ENCODE data around the gene HOXA13.

HOXA13 gene

GRCh38 chr7:27198871-27199801 is 755 bp downstream of the HOXA13 start:
- no peak overlapping the region for H3K9ac ChIP-seq (ENCODE audit: low read length)

GRCh38 chr7:27198138-27198841 is 1.6 kb downstream of the HOXA13 start:
- H2AFZ ChIP-seq (ENCODE audit: low read depth, low read length), result no peak overlapping the region
- H3K27me3 ChIP-seq (ENCODE audit: low read depth, low read length), result no peaks in the 10 kb centered on the region
- H3K27ac ChIP-seq (ENCODE audit: low read length), result no peak overlapping the region
- TF ChIP-seq EZH2phosphoT487 (IDR thresholded peaks at IDR 0.05; ENCODE audit: low read depth), result no peak
- no peak for TF ChIP-seq CTCF (IDR thresholded peaks at IDR 0.05; ENCODE audit: low read depth, low read length)
- H3K9ac ChIP-seq (ENCODE audit: low read length), result no peak overlapping the region
- H3K4me2 ChIP-seq (ENCODE audit: low read length), result no peak overlapping the region
- H3K9me3 ChIP-seq (ENCODE audit: insufficient read depth, low read length), result no peaks in the 10 kb centered on the region
- no peak overlapping the region for H3K4me3 ChIP-seq (ENCODE audit: low read length)
- no peaks in the 10 kb centered on the region for H3K79me2 ChIP-seq (ENCODE audit: low read length)
- H3K36me3 ChIP-seq (replicated peaks; ENCODE audit: low read depth, low read length), result no peaks in the 10 kb centered on the region
- H4K20me1 ChIP-seq (ENCODE audit: insufficient read depth, low read length), result no peaks in the 10 kb centered on the region
- H3K4me1 ChIP-seq (ENCODE audit: low read length), result peaks cover 14% of the 10 kb centered on the region

More at GRCh38 chr7:27198871-27199801, 755 bp downstream of the HOXA13 start:
- Histone ChIP-seq H3K79me2 (ENCODE audit: low read length) (no peaks in the 10 kb centered on the region), H3K4me1 (ENCODE audit: low read length) (peaks cover 14% of the 10 kb centered on the region), H4K20me1 (ENCODE audit: insufficient read depth, low read length) (no peaks in the 10 kb centered on the region), H3K4me2 (ENCODE audit: low read length) (no peak overlapping the region), H3K9me3 (ENCODE audit: insufficient read depth, low read length) (no peaks in the 10 kb centered on the region), H3K27me3 (ENCODE audit: low read depth, low read length) (no peaks in the 10 kb centered on the region), H3K36me3 (replicated peaks; ENCODE audit: low read depth, low read length) (no peaks in the 10 kb centered on the region), H2AFZ (ENCODE audit: low read depth, low read length) (no peak overlapping the region), H3K4me3 (ENCODE audit: low read length) (no peak overlapping the region), H3K27ac (ENCODE audit: low read length) (no peak overlapping the region)
- TF ChIP-seq CTCF (IDR thresholded peaks at IDR 0.05; ENCODE audit: low read depth, low read length) (no peak), EZH2phosphoT487 (IDR thresholded peaks at IDR 0.05; ENCODE audit: low read depth) (no peak)

- Histone ChIP-seq H3K9ac (ENCODE audit: low read length) (no peak overlapping the region), H3K9me3 (ENCODE audit: insufficient read depth, low read length) (no peaks in the 10 kb centered on the region), H2AFZ (ENCODE audit: low read depth, low read length) (no peak overlapping the region), H3K79me2 (ENCODE audit: low read length) (no peaks in the 10 kb centered on the region), H3K36me3 (replicated peaks; ENCODE audit: low read depth, low read length) (no peaks in the 10 kb centered on the region), H3K4me2 (ENCODE audit: low read length) (no peak overlapping the region), H3K4me1 (ENCODE audit: low read length) (peaks cover 14% of the 10 kb centered on the region), H3K4me3 (ENCODE audit: low read length) (no peak overlapping the region), H3K27me3 (ENCODE audit: low read depth, low read length) (no peaks in the 10 kb centered on the region), H3K27ac (ENCODE audit: low read length) (no peak overlapping the region), H4K20me1 (ENCODE audit: insufficient read depth, low read length) (no peaks in the 10 kb centered on the region)
- TF ChIP-seq CTCF (IDR thresholded peaks at IDR 0.05; ENCODE audit: low read depth, low read length) (no peak), EZH2phosphoT487 (IDR thresholded peaks at IDR 0.05; ENCODE audit: low read depth) (no peak)
Measured at GRCh38 chr7:27197137-27198042, 2.5 kb downstream of the HOXA13 start.
